HEK293T (cell line): ENCODE measurements around the gene JAG2.

Experiments
- CTCF ChIA-PET: fragments of 350-600 bp; formaldehyde crosslinking; extraction: SDS; loops from one replicate; lab custom pipeline; 2021; ENCODE audit warnings: antibody characterized with exemption, inconsistent platforms; lab: Yijun Ruan, JAX
- POLR2A ChIA-PET: fragments of 350-600 bp; formaldehyde crosslinking; extraction: SDS; loops from one replicate; lab custom pipeline; 2020; ENCODE audit warnings: antibody characterized with exemption, inconsistent platforms; lab: Yijun Ruan, JAX
- DNase-seq: peaks from one replicate; pipeline ENCODE4 v3.0.0; 2012; ENCODE audit warnings: mixed read lengths; ENCODE audit errors: extremely low spot score
- ARNT ChIP-seq: fragments of 450-650 bp; IDR thresholded peaks from 2 replicates; pipeline ENCODE4 v1.6.1; 2017; ENCODE audit warnings: mild to moderate bottlenecking
- BHLHE40 ChIP-seq: fragments of 450-650 bp; IDR thresholded peaks from 2 replicates; pipeline ENCODE4 v1.6.1; 2016; ENCODE audit warnings: mild to moderate bottlenecking, moderate library complexity, borderline replicate concordance
- CTBP1 ChIP-seq: fragments of 450-650 bp; IDR thresholded peaks from 2 replicates; pipeline ENCODE4 v1.6.1; 2016; ENCODE audit warnings: borderline replicate concordance
- ELF4 ChIP-seq: fragments of 450-650 bp; IDR thresholded peaks from 2 replicates; pipeline ENCODE4 v1.6.1; 2017; ENCODE audit warnings: antibody characterized with exemption
- FOXA1 ChIP-seq: fragments of 450-650 bp; IDR thresholded peaks from 2 replicates; pipeline ENCODE4 v1.6.1; 2016; ENCODE audit warnings: mild to moderate bottlenecking
- FOXK2 ChIP-seq: fragments of 450-650 bp; IDR thresholded peaks from 2 replicates; pipeline ENCODE4 v1.6.1; 2016; ENCODE audit warnings: mild to moderate bottlenecking
- FOXM1 ChIP-seq: fragments of 450-650 bp; IDR thresholded peaks from 2 replicates; pipeline ENCODE4 v1.6.1; 2017; ENCODE audit warnings: mild to moderate bottlenecking, borderline replicate concordance
- HDGF ChIP-seq: fragments of 450-650 bp; IDR thresholded peaks from 2 replicates; pipeline ENCODE4 v1.6.1; 2017; ENCODE audit warnings: antibody characterized with exemption, borderline replicate concordance
- L3MBTL2 ChIP-seq: fragments of 450-650 bp; conservative IDR thresholded peaks from 2 replicates; pipeline ENCODE4 v1.6.1; 2016; ENCODE audit warnings: mild to moderate bottlenecking
- LEF1 ChIP-seq: fragments of 450-650 bp; IDR thresholded peaks from 2 replicates; pipeline ENCODE4 v1.6.1; 2017; ENCODE audit warnings: mild to moderate bottlenecking, borderline replicate concordance
- NFRKB ChIP-seq: fragments of 450-650 bp; IDR thresholded peaks from 2 replicates; pipeline ENCODE4 v1.6.1; 2016; ENCODE audit warnings: mild to moderate bottlenecking, moderate library complexity
- SP1 ChIP-seq: fragments of 450-650 bp; IDR thresholded peaks from 2 replicates; pipeline ENCODE4 v1.6.1; 2017
- SUZ12 ChIP-seq: fragments of 450-650 bp; IDR thresholded peaks from 2 replicates; pipeline ENCODE4 v1.6.1; 2016; ENCODE audit warnings: mild to moderate bottlenecking
- TARDBP ChIP-seq: fragments of 450-650 bp; IDR thresholded peaks from 2 replicates; pipeline ENCODE4 v1.6.1; 2016
- ZNF384 ChIP-seq: fragments of 450-650 bp; IDR thresholded peaks from 2 replicates; pipeline ENCODE4 v1.6.1; 2016
- TF ChIP-seq, protein P1 (sequence below): fragments of 450-650 bp; IDR thresholded peaks from 2 replicates; pipeline ENCODE4 v1.6.1; 2016

JAG2 gene

DNA sequence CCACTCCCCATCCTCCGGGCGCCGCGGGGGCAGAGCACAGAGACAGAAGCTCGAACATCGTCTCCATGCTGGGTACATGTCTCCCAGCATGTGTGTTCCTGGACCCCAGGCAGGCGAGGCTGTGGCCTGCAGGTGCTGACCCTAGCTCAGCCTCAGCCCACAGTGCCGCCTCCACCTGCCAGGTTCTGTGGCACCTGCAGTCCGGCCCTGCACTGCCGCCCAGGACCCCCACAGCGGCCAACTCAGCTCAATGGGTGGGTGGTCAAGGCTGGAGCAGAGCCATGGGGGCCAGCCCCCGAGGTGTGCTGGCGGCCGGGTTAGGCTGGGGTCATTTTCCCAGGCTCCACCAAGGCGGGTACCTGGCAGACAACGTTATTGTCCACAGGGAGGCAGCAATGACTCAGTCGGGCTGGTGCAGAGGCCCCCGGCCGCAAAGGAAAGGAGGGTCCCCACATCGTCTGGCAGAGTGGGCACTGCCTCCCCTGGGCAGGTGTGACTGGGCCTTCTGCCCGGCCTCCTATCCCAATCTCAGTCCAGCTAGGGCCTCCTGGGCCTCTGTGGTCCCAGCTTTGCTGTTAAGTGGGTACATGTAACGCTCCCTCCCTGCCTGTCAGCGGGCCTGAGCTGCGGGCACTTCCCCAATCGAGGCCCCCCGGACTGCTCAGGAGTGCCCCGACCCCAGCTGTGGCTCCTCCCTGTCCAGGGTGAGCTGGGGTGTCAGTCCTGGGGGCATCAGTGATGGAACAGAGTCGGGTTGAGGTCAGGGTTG is 32.8 kb upstream of the JAG2 start:
- TF ChIP-seq FOXK2 (no peak), BHLHE40 (no peak), LEF1 (no peak), NFRKB (no peak), HDGF (no peak), FOXM1 (no peak), SP1 (no peak), L3MBTL2 (no peak), ARNT (no peak), TARDBP (no peak)
- TF ChIP-seq, protein P1, sequence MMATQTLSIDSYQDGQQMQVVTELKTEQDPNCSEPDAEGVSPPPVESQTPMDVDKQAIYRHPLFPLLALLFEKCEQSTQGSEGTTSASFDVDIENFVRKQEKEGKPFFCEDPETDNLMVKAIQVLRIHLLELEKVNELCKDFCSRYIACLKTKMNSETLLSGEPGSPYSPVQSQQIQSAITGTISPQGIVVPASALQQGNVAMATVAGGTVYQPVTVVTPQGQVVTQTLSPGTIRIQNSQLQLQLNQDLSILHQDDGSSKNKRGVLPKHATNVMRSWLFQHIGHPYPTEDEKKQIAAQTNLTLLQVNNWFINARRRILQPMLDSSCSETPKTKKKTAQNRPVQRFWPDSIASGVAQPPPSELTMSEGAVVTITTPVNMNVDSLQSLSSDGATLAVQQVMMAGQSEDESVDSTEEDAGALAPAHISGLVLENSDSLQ: no peak
- POLR2A ChIA-PET: no interaction called here
- CTCF ChIA-PET: interaction anchor here (0.6 to 1.2 kb wide), 3 partner anchors 74 to 150 kb away, joined by 3 read pairs; no protein-coding TSS in a partner anchor
- no peak for DNase-seq

DNA sequence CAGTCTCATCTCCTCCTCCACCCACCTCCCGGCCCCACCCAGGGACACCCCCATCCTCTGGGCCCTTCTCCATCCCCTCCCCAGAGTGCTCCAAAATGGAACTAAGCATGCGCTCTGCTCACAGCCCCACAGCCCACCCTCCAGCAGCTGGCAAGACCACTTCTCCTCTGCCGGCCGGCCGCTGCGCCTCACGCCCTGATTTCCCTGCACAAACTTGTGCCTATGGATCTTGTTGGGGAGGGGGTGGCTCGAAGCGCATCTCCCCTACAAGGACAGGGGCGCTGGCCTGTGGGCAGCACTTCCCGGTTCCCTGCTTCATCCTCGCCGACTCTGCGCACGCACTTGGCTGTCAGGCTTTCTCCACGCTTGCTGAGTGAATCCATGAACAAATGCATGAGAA is 32.1 kb upstream of the JAG2 start:
- no peak for DNase-seq
- ChIA-PET CTCF (interaction anchor here (0.6 to 0.7 kb wide), 2 partner anchors 75 to 150 kb away, joined by 3 read pairs; no protein-coding TSS in a partner anchor), POLR2A (no interaction called here)
- no peak for TF ChIP-seq TARDBP
- TF ChIP-seq NFRKB: no peak
- TF ChIP-seq ELF4: no peak
- no peak for TF ChIP-seq CTBP1
- no peak for TF ChIP-seq FOXK2
- no peak for TF ChIP-seq FOXM1
- no peak for TF ChIP-seq LEF1
- no peak for TF ChIP-seq L3MBTL2
- TF ChIP-seq, protein P1: no peak
- no peak for TF ChIP-seq SUZ12
- TF ChIP-seq HDGF: no peak
- TF ChIP-seq ZNF384: no peak
- no peak for TF ChIP-seq SP1
- TF ChIP-seq BHLHE40: no peak
- no peak for TF ChIP-seq FOXA1
- TF ChIP-seq ARNT: no peak

GRCh38 chr14:105200074-105200473 is 31.5 kb upstream of the JAG2 start:
- ChIA-PET CTCF (no interaction called here), POLR2A (no interaction called here)
- TF ChIP-seq LEF1: no peak
- no peak for TF ChIP-seq FOXM1
- no peak for TF ChIP-seq FOXA1
- no peak for TF ChIP-seq ZNF384
- TF ChIP-seq SUZ12: no peak
- no peak for TF ChIP-seq CTBP1
- no peak for TF ChIP-seq NFRKB
- TF ChIP-seq, protein P1: no peak
- no peak for TF ChIP-seq L3MBTL2
- TF ChIP-seq BHLHE40: no peak
- DNase-seq: no peak

DNA sequence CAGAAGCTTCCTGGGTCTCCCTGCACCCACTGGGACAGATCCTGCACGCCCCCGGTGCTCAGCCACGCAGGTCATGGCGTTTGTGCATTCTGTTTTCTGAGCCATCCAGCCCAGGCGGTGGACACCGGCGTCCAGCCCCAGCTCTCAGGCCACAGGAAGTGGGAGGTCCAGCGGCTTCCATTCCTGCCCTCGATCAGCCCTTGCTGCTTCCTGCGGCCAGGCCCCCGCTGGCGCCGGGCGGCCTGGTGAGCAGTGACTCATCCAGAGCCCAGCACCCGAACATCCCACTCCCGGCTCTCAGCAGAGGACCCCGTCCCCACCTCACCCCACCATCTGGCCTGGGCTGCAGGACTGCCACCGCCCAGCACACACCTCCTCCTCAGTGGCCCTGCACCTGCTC is 30.5 kb upstream of the JAG2 start:
- TF ChIP-seq ZNF384 (no peak), ARNT (no peak), NFRKB (no peak), CTBP1 (no peak), SUZ12 (no peak), SP1 (no peak), FOXM1 (no peak), FOXK2 (no peak), ELF4 (no peak)
- DNase-seq: no peak
- CTCF ChIA-PET: interaction anchor here (0.8 kb wide), 1 partner anchor 28 kb away, joined by 3 read pairs; no protein-coding TSS in a partner anchor
- POLR2A ChIA-PET: no interaction called here

- ChIA-PET POLR2A (no interaction called here), CTCF (interaction anchor here (0.8 kb wide), 1 partner anchor 27 kb away, joined by 3 read pairs; no protein-coding TSS in a partner anchor)
- DNase-seq: no peak
- TF ChIP-seq, protein P1: no peak
- TF ChIP-seq LEF1 (no peak), SP1 (no peak), FOXM1 (no peak)
Measured at GRCh38 chr14:105198588-105198987, 30.0 kb upstream of the JAG2 start.

DNA sequence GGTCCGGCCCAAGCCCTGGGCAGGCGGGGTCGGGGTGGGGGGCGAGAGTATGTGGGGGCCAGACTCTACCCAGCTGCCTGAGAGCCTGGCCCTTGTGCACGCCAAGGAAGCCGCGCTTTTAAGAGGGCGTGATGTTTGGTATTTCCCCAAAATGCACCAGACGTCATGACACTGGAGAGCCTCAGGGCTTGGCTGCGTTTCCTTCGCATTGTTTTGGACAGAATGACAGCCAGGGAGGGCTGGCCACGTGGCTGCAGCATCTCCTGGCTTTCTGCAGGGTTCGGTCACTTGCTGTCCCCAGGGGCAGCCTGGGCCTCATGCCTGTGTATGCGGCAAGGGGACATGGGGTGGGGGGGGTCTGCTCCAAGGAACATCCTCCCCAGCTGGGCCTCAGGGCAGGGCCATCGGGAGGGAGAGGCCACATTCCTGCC is 28.6 kb upstream of the JAG2 start:
- TF ChIP-seq L3MBTL2 (no peak), SUZ12 (no peak), HDGF (no peak), SP1 (no peak), FOXM1 (no peak), ELF4 (no peak), FOXA1 (no peak)
- CTCF ChIA-PET: no interaction called here
- DNase-seq: no peak
- POLR2A ChIA-PET: no interaction called here
